Measurements from ENCODE around the gene GRIK3.
"Not testable (repeated sequence)": the region's sequence is repeated elsewhere in the genome, so short reads cannot be mapped to it uniquely, and the experiment has no call there.

DNA sequence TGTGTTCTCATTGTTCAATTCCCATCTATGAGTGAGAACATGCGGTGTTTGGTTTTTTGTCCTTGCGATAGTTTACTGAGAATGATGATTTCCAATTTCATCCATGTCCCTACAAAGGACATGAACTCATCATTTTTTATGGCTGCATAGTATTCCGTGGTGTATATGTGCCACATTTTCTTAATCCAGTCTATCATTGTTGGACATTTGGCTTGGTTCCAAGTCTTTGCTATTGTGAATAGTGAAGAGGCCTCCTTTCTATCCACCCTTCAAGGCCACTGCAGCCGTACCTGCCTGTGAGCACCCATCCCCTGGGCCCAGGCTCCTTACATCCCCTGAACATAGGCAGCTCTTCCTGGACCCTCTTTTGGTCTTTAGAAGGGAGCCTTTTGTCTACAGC is 266.9 kb downstream of the GRIK3 start:
- TF ChIP-seq, protein P1, sequence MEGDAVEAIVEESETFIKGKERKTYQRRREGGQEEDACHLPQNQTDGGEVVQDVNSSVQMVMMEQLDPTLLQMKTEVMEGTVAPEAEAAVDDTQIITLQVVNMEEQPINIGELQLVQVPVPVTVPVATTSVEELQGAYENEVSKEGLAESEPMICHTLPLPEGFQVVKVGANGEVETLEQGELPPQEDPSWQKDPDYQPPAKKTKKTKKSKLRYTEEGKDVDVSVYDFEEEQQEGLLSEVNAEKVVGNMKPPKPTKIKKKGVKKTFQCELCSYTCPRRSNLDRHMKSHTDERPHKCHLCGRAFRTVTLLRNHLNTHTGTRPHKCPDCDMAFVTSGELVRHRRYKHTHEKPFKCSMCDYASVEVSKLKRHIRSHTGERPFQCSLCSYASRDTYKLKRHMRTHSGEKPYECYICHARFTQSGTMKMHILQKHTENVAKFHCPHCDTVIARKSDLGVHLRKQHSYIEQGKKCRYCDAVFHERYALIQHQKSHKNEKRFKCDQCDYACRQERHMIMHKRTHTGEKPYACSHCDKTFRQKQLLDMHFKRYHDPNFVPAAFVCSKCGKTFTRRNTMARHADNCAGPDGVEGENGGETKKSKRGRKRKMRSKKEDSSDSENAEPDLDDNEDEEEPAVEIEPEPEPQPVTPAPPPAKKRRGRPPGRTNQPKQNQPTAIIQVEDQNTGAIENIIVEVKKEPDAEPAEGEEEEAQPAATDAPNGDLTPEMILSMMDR (IDR thresholded peaks at IDR 0.05), result not testable (repeated sequence)
- TF ChIP-seq, protein P2, sequence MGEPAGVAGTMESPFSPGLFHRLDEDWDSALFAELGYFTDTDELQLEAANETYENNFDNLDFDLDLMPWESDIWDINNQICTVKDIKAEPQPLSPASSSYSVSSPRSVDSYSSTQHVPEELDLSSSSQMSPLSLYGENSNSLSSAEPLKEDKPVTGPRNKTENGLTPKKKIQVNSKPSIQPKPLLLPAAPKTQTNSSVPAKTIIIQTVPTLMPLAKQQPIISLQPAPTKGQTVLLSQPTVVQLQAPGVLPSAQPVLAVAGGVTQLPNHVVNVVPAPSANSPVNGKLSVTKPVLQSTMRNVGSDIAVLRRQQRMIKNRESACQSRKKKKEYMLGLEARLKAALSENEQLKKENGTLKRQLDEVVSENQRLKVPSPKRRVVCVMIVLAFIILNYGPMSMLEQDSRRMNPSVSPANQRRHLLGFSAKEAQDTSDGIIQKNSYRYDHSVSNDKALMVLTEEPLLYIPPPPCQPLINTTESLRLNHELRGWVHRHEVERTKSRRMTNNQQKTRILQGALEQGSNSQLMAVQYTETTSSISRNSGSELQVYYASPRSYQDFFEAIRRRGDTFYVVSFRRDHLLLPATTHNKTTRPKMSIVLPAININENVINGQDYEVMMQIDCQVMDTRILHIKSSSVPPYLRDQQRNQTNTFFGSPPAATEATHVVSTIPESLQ (CRISPR knock-in tag; IDR thresholded peaks at IDR 0.05), result not testable (repeated sequence)

All from WTC11 (cell line).